ENCODE measurements around the gene ATF6.

ATF6 gene

DNA sequence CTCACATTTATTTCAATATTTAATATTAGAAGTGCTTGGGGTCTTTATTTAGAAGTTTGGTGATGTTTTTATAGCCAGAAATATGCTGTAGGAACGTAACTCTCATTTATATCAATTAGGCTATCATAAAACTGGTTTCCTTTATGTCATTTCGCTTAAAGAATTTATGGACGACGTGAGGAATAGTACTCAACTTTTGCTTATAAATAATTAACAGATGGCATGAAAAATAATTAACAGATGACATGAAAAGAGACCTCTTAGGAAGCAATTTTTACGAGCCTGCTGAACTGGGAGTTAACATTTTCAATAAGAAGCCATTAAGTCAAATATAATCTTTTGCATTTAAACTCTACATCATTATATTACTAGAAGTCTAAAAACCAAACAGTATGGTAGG lies 134.0 kb downstream of the ATF6 start:
- DNase-seq, result no peak

GRCh38 chr1:161902182-161902581 lies 136.1 kb downstream of the ATF6 start:
- no peak for DNase-seq

DNA sequence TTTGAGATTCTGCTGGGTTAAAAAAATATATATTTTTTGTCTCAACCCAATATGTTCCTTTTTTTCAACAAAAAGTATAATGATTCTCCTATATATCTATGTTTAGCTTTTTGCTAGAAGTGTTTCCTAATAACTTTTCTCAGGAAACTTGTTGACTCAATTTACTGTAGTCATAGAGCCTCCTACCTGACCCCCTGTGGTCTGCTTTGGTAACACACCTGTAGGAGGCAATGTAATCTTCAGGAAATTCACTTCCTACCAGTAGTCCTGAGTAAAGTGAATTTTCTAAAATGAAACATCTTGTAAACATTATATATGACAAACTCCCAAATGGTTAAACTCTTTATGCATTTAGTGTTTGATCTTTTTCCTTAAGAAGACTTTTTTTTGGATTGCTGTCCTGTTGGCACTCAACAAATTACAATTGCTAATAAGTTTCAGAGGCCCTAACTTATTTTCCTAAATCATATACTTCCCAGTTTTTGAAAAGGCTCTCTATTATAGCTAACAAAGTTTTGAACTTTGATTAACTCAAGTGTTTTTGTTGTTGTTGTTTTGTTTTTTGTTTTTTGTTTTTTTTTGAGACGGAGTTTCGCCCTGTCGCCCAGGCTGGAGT lies 139.3 kb downstream of the ATF6 start:
- no peak for DNase-seq

GRCh38 chr1:161907265-161907664 lies 141.1 kb downstream of the ATF6 start:
- no peak for DNase-seq

DNA sequence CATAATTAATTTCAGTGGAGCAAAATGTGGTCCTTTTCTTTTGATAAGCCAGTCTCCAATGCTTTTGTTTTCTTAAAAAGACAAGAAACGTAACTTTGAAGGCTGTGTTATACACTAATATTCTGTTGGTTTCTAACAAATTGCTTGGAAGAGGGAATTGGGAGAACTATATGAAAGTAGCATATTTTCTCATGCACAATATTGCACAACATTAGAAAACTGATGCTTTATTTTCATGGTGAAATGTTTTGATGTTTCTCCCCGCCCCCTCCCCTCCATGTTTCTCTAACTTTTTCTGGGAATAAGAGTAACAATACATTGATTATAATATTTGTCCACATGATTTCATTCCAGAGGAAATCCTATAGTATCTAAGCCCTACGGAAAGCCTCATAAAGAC lies 142.1 kb downstream of the ATF6 start:
- DNase-seq, result no peak

GRCh38 chr1:161910604-161911003 lies 144.5 kb downstream of the ATF6 start:
- no peak for DNase-seq

GRCh38 chr1:161913482-161914140 lies 147.5 kb downstream of the ATF6 start:
- DNase-seq, result no peak

GRCh38 chr1:161914595-161914994 lies 148.5 kb downstream of the ATF6 start:
- DNase-seq, result no peak

DNA sequence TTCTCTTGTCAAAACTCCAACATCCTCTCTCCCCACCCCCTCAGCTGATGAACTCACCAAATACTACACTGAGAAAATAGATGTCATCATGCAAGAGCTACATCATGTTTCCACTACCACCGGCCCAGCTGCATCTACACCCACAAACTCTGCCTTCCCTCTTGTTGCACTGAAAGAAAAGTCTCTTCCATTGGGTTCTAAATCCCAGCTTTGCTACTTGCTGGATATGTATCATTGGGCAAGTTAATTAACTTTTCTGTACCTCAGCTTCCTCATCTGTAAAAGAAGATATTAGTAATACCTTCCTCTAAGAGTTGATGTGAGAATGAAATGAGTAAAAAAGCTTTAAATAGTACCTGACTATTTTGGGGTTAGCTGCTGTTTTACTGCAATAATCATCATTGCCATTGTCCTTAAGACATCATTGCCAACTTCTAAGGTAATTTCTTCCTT lies 149.0 kb downstream of the ATF6 start:
- no peak for DNase-seq

- DNase-seq, result no peak
Measured at GRCh38 chr1:161915978-161916377, 149.9 kb downstream of the ATF6 start.

DNA sequence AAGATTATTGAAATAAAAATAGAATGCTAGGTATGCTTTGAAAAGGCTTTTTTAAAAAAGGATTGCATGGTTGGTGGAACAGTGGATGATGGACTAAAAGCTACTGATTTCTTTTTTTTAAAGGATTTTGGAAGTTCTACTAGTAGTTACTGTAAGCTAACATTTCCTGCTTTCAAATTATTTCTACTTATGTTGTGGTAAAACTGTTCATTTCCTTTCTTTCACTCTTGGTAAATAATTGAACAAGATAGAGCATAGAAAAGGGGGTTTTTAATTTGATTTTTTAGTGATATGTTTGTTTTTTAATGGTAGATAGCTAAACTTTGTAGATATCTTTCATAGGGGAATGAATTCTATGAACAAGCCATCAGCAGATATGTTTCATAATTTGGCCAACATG lies 153.1 kb downstream of the ATF6 start:
- no peak for DNase-seq

DNA sequence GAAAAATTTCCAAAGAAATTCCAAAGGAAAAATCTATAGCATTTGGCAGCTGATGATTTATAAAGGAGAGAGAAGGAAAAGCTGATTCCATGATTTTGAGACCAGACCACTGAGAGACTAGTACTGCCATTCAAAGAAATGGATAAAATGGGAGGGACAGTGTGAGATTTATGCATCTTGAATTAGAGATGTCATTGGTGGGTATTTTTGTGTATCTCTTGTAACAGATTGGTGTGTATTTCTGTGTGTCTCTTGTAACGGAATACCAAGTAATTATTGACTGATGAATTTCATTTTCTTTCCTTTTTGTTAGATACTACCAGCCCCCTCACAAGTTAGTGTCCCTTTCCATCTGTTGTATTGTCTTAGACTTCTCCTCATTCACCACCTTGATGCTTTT lies 155.4 kb downstream of the ATF6 start:
- no peak for DNase-seq

GRCh38 chr1:161921990-161922389 lies 155.9 kb downstream of the ATF6 start:
- no peak for DNase-seq

DNA sequence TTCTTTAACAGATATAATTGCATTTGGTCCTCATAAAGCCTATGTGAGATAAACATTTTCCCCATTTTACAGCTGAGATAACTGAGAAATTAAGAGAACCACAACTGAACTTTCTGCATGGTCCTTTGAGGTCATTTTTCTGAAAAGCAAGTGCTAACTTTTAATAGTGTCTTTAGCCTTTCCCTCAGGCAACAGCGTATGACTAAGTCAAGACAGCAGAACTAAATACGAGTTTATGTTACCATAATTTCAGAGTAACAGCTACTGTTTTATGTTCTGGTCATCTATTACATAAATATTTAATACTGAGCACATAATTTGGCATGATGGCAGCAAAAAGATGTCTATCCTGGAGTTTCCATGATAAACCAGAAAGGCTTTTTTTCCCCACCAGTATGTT lies 161.9 kb downstream of the ATF6 start:
- DNase-seq, result no peak

DNA sequence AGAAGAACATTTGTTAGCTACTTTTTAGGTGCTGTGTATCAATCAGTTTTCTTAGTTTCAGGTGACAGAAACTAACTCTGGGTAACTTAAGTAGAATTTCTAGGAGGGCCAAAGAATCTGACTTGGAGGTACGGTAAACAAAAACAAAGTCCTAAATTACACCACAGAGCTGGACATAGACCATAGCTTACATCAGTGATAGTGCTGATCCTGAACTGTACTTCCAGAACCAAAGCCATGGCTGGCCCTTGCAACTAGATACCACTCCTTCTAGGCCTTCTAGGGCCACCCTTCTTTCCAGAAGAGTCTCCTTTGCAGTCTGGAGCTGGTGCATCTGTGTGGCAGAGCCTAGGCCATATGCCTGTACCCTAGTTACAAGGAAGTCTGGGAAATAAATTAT lies 163.0 kb downstream of the ATF6 start:
- DNase-seq, result no peak

- DNase-seq, result no peak
Measured at GRCh38 chr1:161930064-161930463, 163.9 kb downstream of the ATF6 start.

DNA sequence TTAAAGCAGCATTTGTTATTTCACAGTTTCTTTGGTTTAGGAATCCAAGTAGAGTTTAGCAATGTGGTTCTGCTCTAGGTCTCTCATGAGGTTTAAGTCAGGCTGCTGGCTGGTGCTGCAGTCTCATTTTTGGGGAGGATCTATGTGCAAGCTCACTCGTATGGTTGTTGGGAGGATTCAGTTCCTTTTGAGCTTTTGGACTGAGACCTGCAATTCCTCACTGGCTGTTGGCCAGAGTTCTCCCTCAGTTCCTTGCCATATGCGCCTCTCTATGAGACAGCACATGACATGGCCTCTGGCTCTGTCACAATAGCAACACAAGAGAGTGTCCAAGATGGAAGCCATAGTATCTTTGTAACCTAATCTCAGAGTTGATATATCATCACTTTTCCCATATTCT lies 166.5 kb downstream of the ATF6 start:
- no peak for DNase-seq

DNA sequence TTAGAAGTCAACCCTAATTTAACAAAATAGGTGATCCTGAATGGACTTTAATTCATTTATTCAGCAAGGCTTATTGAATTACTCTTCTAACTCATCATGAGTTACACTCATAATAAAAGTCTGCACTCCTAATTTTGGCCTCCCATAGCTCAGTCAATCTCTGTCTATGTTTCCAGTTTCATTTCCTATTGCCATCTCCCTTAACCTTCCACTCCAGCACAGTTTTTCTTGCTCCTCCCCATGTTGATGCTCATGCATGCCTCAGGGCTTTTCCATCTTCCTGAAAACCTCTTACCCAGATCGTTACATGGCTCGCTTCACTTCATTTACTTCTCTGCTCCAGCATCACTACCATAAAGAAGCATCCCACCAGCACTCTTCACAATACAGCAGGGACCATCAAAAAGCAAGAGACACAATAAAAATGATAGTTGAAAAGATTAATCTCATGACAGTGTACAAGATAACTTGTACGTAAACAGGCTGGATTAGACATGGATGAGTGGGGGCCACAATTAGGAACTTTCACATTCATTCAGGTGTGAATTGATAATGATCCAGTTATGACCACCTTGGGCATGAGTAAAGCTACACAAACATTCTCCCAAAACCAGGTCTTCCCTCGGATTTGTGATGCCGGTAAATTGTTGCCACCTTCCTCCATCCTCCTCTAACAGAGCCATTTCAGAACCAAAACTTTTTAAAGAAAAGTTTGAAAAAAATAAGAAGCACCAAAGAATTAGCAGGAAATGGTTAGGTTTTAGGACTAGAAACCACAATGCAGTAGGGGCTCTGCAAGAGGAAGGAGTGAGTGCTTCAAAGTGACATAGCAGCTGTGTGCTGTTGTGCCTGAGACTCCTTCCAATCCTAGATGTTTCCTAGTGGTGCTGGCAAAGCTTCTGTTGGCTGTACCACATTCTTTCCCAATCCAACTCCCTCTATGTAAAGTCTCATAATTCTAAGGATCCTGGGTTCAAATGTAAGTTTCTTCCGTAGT lies 167.8 kb downstream of the ATF6 start:
- no peak for DNase-seq

DNA sequence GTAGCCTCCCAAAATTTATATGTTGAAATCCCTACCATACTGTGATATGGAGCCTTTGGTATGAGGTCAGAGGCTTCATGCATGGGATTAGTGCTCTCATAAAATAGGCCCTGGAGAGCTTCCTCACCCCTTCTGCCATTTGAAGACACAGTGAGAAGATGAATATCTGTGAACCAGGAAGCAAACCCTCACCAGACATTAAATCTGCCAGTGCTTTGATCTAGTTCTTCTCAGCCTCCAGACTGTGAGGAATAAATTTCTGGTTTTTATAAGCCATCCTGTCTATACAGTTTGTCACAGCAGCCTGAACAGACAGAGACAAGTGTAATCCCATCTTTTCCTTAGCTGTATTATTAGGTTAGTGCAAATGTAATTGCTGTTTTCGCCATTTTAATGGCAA lies 169.1 kb downstream of the ATF6 start:
- no peak for DNase-seq

DNA sequence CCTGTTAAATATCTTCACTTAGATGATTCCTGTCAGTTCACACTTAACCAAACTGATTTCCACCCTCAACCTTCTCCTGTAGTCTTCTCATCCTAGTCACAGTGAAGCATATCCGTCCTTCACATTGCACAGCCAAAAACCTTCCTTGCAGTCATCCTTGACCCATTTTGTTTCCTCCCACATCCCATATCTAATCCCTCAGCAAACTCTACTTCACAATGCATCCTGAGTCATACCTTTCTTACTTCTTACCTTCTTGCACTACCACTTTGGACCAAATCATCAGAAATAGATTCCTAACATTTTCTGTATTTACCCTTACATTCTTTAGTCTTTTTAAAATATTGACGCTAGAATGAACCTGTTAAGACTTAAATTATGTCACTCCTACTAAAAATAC lies 170.7 kb downstream of the ATF6 start:
- DNase-seq, result no peak

GRCh38 chr1:161940866-161941591 lies 174.9 kb downstream of the ATF6 start:
- DNase-seq, result no peak

DNA sequence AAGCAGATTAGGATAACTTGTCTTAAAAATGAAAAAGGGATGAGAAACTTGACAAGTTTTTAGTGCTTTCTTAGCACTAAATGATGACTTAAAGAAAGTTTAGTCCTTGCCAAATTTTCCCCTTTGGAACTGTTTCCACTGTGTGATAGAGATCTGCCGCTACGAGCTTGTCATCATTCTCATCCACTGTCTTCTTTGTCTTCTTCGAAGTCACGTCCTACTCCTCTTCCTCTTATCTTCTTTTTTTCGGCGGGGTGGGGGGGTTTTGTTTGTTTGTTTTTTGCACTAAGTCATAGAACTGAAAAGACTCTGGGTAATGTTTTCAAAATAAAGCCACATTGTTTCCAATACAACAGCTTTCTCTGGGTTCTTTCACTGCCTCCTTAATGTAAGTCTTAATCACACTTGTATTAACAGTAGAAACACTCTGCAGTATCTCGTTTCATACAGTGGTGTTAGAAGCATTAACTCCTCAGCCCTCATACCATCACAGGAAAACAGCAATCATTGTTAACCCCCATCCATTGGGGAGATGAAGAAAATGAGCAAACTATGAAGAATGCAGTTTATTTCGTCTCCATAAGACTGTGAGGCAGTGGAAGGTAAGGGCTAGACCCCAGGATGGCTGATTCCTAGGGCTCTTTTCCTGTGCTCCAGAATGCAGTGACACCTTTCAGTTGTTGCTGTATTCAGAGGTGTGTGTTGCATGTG lies 175.8 kb downstream of the ATF6 start:
- DNase-seq, result no peak

Measured in effector CD8-positive, alpha-beta T cell (primary cell).